Kasumi-1 (cell line): ENCODE measurements around the gene SFXN4.
"Not testable (repeated sequence)": the region's sequence is repeated elsewhere in the genome, so short reads cannot be mapped to it uniquely, and the experiment has no call there.

ENCODE experiments used
- DNase-seq, 2 experiments: peaks; one replicate each; lab custom pipeline; 2025; lab: John Stamatoyannopoulos, UW

Gene SFXN4

DNA sequence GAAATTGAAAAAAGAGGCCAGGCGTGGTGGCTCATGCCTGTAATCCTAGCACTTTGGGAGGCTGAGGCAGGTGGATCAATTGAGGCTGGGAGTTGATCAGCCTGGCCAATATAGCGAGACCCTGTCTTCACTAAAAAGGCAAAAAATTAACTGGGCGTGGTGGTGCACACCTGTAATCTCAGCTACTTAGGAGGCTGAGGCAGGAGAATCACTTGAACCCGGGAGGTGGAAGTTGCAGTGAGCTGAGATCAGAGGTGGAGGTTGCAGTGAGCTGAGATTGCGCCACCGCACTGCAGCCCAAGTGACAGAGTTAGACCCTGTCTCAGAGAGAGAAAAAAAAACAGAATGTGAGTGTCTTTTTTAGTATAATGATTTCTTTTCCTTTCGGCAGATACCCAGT lies 59.6 kb downstream of the SFXN4 start:
- DNase-seq = not testable (repeated sequence)

DNA sequence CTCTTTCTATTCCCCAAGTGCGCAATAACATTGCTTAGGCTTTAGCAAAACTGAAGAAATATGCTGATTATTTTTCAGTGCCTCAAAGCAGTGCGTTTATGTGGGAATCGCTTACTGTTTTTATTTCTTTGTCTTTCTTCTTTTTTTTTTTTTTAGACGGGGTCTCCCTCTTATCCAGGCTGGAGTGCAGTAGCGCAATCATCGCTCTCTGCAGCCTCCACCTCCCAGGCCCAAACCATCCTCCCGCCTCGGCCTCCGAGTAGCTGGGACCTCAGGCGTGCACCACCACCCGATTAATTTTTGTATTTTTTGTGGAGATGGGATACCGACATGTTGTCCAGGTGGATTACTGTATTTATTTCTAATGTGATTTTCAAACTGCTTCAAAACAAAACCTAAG lies 60.4 kb downstream of the SFXN4 start:
- no peak for DNase-seq

DNA sequence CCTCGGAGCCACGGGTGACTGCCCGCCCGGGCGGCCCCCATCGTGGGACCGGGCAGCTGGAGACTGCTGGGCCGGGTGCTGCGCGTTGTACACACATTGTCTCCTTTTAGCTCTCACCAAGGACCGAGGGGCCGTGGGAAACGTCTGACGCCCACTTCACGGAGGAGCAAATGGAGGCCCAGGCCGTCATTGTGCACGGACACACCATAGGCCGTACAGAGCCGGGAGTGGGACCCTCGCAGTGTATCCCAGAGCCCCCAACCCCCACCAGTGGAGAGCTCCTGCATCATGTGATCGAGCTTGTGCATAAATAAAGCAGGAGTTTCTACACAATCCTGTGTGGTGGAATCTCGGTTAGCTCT lies 60.9 kb downstream of the SFXN4 start:
- DNase-seq = no peak

DNA sequence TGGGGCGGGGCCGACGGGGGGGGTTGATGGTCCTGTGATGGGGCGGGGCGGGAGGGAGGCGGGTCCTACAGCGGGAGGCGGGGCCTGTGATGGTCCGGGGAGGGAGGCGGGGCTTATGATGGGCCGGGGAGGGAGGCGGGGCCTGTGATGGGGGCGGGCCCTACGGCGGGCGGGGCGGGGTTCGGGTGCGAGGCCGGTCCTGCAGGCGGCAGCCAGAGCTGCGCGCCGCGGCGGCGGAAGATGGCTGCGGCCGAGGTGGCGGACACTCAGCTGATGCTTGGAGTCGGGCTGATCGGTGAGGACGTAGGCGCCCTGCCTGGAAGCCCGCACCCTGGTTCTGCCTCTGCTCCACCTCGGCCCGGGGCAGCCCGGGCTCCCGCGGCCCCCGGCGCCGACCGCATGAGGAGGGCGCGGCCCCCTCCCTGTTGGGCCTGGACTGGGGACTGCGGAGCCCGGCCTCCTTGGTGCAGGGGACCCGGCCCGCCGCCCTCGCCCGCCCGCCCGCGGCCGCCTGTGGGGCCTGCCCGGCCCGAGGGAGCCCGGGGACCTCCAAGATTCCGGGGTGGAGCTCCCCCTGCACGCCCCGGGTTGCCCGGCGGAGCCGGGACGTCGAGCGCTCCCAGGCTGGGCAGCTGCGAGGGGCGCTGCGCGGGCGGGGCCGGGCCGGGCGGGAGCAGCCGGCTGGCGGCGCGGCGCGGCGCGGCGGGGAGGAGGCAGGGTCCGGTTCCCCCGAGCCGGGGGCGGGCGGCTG lies 61.4 kb downstream of the SFXN4 start, which contains the start of gene DENND10:
Gene DENND10, plus strand, starts transcription at position 211 of the 751 bp plus-strand sequence. Its CDS starts 30 bp downstream, at position 241.
- DNase-seq = peak; percentile 66 to 76

DNA sequence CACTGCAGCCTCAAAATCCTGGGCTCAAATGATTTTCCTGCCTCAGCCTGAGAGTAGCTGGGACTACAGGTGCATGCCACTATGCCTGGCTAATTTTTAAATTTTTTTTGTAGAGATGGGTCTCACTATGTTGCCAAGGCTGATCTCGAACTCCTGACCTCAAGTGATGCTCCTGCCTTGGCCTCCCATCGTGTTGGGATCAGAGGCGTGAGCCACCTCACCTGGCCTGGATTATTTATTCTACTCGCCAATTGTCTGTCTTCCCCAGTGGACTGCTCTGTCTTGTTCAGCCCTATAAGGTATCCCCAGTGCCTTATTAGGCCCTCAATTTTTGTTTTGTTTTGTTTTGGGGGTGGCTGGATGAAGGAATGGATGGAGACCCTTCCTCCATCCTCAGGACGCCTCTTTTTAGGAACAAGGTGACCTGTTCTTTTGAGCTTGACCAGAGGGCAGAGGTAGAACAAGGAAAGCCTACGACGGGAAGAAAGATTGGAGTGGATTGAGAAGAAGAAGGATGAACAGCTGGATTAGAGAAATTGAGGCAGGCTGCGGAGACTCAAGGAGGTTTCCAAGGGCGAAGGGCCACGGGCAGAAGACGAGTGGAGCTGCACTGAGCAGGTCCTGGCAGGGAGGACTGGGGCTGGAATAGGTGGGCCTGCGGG lies 62.1 kb downstream of the SFXN4 start:
- no peak for DNase-seq

DNA sequence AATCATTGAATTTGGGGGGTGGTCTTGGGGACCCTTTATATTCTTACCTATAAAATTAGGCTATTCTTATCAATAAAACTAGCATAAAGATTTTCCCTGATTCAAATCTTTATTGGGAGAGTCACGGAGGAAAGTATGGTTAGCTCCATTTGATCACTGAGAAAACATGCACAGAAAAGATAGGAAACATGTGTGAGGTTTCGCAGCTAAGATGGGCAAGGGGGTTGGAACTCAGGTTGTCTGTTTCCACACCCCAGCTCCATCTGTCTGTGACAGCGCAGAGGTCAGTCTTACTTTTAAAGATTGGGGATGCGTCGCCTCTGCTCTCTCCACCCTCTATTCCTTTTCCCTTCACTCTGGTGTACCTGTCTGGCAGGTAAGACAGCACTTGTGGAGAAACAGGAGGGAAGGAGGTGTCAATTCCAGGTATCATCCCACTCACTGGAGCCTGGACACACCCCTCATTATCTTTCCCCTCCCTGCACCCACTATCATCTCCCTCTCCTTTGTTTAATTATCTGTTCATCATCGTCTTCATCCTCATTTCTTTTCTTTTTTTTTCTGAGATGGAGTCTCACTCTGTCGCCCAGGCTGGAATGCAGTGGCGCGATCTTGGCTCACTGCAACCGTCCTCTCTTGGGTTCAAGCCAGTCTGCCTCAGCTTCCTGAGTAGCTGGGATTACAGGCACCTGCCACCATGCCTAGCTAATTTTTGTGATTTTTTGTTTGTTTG lies 64.0 kb downstream of the SFXN4 start:
- no peak for DNase-seq

DNA sequence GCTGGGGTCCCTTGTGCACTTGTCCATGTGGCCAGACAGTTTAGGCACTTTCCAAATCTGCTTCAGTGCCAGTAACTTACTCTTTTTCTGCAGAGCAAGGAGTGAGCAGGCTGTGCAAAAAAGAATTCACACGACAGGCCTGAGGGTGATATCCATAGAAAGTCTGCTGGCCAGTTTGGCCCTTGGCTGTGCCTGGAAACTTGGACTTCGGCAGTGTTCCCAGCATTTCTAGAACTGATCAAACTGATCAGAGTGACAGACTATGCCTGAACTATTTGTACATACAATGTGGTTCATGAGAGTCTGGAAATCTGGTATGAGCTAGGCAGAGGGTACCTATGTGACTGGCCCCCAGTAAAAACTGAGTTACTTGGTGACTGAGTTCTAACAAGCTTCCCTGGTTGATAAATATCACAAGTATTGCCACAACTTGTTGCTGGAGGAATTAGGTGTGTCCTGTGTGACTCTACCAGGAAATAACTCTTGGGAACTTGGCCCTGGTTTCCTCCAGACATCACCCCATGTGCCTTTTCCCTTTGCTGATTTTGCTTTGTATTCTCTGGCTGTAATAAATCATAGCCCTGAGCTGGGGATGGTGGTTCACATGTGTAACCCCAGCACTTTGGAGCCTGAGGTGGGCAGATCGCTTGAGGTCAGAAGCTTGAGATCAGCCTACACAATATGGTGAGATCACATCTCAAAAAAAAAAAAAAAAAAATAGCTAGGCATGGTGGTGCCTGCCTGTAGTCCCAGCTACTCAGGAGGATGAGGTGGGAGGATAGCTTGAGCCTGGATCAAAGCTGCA lies 64.9 kb downstream of the SFXN4 start:
- no peak for DNase-seq

DNA sequence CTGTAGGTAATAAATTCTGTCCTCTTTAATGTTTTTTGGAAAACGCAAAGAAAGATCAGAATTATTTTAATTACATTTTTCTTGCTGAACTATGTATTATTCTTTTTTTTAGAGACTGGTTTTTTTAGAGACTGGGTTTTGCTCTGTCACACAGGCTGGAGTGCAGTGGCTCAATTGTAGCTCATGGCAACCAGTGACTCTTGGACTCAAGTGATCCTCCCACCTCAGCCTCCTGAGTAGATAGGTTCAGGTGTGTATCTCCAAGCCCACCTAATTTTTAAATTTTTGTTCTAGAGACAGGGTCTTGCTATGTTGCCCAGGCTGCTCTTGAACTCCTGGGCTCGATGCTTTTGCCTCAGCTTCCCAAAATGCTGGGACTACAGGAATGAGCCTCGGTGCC lies 66.9 kb downstream of the SFXN4 start:
- DNase-seq = no peak

DNA sequence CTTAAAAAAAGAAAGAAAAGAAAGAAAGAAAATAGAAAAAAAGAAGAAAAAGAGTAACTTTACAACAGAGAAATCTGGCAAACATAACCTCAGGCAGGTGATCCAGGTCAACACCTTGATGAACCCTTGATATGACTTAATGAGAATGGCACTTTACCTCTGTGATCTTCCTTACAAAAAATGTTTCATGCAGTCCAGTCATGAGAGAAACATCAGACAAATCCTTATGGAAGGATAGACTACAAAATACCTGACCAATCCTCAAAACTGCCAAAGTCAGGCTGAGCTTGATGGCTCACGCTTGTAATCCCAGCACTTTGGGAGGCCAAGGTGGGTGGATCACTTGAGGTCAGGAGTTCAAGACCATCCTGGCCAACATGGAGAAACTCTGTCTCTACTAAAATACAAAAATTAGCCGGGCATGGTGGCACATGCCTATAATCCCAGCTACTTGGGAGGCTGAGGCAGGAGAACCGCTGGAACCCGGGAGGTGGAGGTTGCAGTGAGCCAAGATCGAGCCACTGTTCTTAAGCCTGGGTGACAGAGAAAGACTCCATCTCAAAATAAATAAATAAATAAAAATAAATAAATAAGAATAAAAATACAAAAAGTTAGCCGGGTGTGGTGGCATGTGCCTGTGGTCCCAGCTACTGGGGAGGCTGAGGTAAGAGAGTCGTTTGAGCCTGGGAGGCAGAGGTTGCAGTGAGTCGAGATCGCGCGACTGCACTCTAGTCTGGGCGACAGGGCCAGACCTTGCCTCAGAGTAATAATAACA lies 68.7 kb downstream of the SFXN4 start:
- not testable (repeated sequence) for DNase-seq

DNA sequence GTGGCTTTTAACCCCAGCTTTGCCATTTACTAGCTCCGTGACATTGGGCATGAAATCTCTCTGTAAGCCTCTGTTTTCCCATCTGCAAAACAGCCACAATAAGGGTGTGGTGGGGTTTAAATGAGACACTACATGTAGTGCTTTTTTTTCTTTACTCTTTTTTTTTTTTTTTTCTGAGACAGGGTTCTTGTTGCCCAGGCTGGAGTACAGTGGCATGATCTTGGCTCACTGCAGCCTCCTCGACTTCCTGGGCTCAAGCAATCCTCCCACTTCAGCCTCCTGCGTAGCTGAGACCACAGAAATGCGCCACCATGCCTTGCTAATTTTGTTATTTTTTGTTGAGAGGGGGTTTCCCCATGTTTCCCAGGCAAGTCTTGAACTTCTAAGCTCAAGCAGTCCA lies 69.9 kb downstream of the SFXN4 start:
- no peak for DNase-seq

DNA sequence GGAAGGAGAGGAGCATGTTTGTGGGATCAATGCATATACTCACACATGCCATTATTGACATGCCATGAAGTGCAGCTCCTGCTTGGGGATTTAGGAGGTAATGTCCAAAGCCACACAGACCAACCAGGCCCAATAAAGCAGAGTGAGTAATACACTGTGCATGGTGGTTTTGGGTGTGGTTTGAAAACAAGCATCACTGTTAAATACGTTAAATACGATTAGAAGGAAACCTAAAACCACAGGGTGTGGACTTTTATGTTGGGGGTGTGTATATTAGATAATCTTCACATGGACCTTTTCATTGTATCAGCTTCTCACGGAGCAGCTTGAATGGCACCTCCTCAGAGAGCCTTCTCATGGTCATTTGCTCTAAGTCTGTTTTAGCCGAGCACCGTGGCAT lies 74.5 kb downstream of the SFXN4 start:
- DNase-seq = no peak
